NT2/D1 (cell line): ENCODE measurements around the gene FSIP1.

Source experiments
- SUZ12 ChIP-seq: IDR thresholded peaks from 2 replicates; pipeline ENCODE4 v1.6.1; 2011; ENCODE audit not compliant: insufficient read length, insufficient read depth; ENCODE audit errors: extremely low read depth
- YY1 ChIP-seq: IDR thresholded peaks from 2 replicates; pipeline ENCODE4 v1.6.1; 2011; ENCODE audit not compliant: insufficient read length, insufficient read depth
- ZNF274 ChIP-seq: IDR thresholded peaks from 2 replicates; pipeline ENCODE4 v1.6.1; 2011; ENCODE audit warnings: mild to moderate bottlenecking, low read depth, low read length

- TF ChIP-seq YY1 (no peak), ZNF274 (no peak), SUZ12 (no peak)
These were observed 60.7 kb downstream of the FSIP1 start for GRCh38 chr15:39721893-39722292.
